ENCODE data around the gene SAXO1. TPM values are rescaled to one million over a fixed set of nuclear protein-coding genes. Genes with fewer than 3 reads are reported as not detected.

The SAXO1 gene
- total and polyA plus RNA-seq, 2 experiments from 2014 or later: 0.02 TPM; not detected in 1

- TF ChIP-seq, protein P1, sequence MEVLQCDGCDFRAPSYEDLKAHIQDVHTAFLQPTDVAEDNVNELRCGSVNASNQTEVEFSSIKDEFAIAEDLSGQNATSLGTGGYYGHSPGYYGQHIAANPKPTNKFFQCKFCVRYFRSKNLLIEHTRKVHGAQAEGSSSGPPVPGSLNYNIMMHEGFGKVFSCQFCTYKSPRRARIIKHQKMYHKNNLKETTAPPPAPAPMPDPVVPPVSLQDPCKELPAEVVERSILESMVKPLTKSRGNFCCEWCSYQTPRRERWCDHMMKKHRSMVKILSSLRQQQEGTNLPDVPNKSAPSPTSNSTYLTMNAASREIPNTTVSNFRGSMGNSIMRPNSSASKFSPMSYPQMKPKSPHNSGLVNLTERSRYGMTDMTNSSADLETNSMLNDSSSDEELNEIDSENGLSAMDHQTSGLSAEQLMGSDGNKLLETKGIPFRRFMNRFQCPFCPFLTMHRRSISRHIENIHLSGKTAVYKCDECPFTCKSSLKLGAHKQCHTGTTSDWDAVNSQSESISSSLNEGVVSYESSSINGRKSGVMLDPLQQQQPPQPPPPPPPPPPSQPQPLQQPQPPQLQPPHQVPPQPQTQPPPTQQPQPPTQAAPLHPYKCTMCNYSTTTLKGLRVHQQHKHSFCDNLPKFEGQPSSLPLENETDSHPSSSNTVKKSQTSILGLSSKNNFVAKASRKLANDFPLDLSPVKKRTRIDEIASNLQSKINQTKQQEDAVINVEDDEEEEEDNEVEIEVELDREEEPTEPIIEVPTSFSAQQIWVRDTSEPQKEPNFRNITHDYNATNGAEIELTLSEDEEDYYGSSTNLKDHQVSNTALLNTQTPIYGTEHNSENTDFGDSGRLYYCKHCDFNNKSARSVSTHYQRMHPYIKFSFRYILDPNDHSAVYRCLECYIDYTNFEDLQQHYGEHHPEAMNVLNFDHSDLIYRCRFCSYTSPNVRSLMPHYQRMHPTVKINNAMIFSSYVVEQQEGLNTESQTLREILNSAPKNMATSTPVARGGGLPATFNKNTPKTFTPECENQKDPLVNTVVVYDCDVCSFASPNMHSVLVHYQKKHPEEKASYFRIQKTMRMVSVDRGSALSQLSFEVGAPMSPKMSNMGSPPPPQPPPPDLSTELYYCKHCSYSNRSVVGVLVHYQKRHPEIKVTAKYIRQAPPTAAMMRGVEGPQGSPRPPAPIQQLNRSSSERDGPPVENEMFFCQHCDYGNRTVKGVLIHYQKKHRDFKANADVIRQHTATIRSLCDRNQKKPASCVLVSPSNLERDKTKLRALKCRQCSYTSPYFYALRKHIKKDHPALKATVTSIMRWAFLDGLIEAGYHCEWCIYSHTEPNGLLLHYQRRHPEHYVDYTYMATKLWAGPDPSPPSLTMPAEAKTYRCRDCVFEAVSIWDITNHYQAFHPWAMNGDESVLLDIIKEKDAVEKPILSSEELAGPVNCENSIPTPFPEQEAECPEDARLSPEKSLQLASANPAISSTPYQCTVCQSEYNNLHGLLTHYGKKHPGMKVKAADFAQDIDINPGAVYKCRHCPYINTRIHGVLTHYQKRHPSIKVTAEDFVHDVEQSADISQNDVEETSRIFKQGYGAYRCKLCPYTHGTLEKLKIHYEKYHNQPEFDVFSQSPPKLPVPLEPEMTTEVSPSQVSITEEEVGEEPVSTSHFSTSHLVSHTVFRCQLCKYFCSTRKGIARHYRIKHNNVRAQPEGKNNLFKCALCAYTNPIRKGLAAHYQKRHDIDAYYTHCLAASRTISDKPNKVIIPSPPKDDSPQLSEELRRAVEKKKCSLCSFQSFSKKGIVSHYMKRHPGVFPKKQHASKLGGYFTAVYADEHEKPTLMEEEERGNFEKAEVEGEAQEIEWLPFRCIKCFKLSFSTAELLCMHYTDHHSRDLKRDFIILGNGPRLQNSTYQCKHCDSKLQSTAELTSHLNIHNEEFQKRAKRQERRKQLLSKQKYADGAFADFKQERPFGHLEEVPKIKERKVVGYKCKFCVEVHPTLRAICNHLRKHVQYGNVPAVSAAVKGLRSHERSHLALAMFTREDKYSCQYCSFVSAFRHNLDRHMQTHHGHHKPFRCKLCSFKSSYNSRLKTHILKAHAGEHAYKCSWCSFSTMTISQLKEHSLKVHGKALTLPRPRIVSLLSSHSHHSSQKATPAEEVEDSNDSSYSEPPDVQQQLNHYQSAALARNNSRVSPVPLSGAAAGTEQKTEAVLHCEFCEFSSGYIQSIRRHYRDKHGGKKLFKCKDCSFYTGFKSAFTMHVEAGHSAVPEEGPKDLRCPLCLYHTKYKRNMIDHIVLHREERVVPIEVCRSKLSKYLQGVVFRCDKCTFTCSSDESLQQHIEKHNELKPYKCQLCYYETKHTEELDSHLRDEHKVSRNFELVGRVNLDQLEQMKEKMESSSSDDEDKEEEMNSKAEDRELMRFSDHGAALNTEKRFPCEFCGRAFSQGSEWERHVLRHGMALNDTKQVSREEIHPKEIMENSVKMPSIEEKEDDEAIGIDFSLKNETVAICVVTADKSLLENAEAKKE (CRISPR knock-in tag; IDR thresholded peaks at IDR 0.05): no peak
Observed at GRCh38 chr9:19009391-19009965, 23.5 kb downstream of the SAXO1 start (continued).

GRCh38 chr9:19000133-19000532 lies 32.9 kb downstream of the SAXO1 start:
- Mint-ChIP-seq H3K36me3 (ENCODE audit: low read depth) (peaks cover 23% of the 10 kb centered on the region), H3K4me1 (no peaks in the 10 kb centered on the region), H3K9me3 (peaks cover 56% of the 10 kb centered on the region), H3K27ac (no peak overlapping the region), H3K4me3 (no peak overlapping the region), H3K27me3 (ENCODE audit: insufficient read depth, low read depth, poor library complexity) (peaks cover 9% of the 10 kb centered on the region)
- no peak for ATAC-seq
- no peak overlapping the region for H3K4me3 ChIP-seq
- no peaks in the 10 kb centered on the region for H3K79me2 ChIP-seq (replicated peaks; ENCODE audit: insufficient read depth)
- H3K4me1 ChIP-seq (ENCODE audit: insufficient read depth): no peaks in the 10 kb centered on the region
- H4K20me1 ChIP-seq (replicated peaks; ENCODE audit: insufficient read depth): no peaks in the 10 kb centered on the region
- no peaks in the 10 kb centered on the region for H3K9me2 ChIP-seq (ENCODE audit: insufficient read depth)
- no peaks in the 10 kb centered on the region for H3F3A ChIP-seq (replicated peaks; ENCODE audit: low read depth)
- H3K4me2 ChIP-seq: no peak overlapping the region
- H3K36me3 ChIP-seq (ENCODE audit: insufficient read depth): no peaks in the 10 kb centered on the region
- no peak overlapping the region for H3K27ac ChIP-seq (ENCODE audit: low read depth)
- no peak for DNase-seq (ENCODE audit: low spot score)
- H2AFZ ChIP-seq: no peak overlapping the region
- no peaks in the 10 kb centered on the region for H3K27me3 ChIP-seq (ENCODE audit: insufficient read depth)
- TF ChIP-seq, protein P2, sequence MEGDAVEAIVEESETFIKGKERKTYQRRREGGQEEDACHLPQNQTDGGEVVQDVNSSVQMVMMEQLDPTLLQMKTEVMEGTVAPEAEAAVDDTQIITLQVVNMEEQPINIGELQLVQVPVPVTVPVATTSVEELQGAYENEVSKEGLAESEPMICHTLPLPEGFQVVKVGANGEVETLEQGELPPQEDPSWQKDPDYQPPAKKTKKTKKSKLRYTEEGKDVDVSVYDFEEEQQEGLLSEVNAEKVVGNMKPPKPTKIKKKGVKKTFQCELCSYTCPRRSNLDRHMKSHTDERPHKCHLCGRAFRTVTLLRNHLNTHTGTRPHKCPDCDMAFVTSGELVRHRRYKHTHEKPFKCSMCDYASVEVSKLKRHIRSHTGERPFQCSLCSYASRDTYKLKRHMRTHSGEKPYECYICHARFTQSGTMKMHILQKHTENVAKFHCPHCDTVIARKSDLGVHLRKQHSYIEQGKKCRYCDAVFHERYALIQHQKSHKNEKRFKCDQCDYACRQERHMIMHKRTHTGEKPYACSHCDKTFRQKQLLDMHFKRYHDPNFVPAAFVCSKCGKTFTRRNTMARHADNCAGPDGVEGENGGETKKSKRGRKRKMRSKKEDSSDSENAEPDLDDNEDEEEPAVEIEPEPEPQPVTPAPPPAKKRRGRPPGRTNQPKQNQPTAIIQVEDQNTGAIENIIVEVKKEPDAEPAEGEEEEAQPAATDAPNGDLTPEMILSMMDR (conservative IDR thresholded peaks at IDR 0.05; ENCODE audit: low read depth in 2 of 2): no peak
- TF ChIP-seq JUNB (IDR thresholded peaks at IDR 0.05; ENCODE audit: unreplicated experiment) (no peak), POLR2AphosphoS5 (IDR thresholded peaks at IDR 0.05; ENCODE audit: low read depth) (no peak)
- TF ChIP-seq, protein P1 (CRISPR knock-in tag; IDR thresholded peaks at IDR 0.05): no peak

Data from GM23338 (cell line).